HL-60 (cell line): Measurements from ENCODE around the gene KATNB1.

ENCODE experiments used
- DNase-seq, 2 experiments: peaks; one replicate each; pipeline ENCODE4 v3.0.0-alpha.2; 2010 to 2020; ENCODE audit warnings: low read depth in 1 of 2, low spot score in 1 of 2
- H3K27ac ChIP-seq: fragments of 250-450 bp; sonication (Bioruptor Pico); replicated peaks from 2 replicates; pipeline ENCODE4 v1.5.1; 2020; ENCODE audit warnings: mild to moderate bottlenecking, moderate library complexity
- H3K27me3 ChIP-seq: fragments of 250-450 bp; sonication (Bioruptor Pico); 2 replicates; pipeline ENCODE4 v1.5.1; 2021; ENCODE audit warnings: mild to moderate bottlenecking, moderate library complexity; ENCODE audit not compliant: insufficient read depth, poor library complexity, severe bottlenecking
- H3K4me3 ChIP-seq: replicated peaks from 2 replicates; pipeline ENCODE4 v1.5.1; 2011; ENCODE audit warnings: mild to moderate bottlenecking, control low read depth, low read length; ENCODE audit not compliant: insufficient read depth
- GABPA ChIP-seq: IDR thresholded peaks from 2 replicates; pipeline ENCODE4 v1.6.1; 2012; ENCODE audit warnings: low read depth
- POLR2AphosphoS5 ChIP-seq: IDR thresholded peaks from 2 replicates; pipeline ENCODE4 v1.6.1; 2012; ENCODE audit warnings: low read depth
- SPI1 ChIP-seq: IDR thresholded peaks from 2 replicates; pipeline ENCODE4 v1.6.1; 2012; ENCODE audit warnings: low read depth, mild to moderate bottlenecking, borderline replicate concordance
- TF ChIP-seq, protein P1 (sequence below): IDR thresholded peaks from 2 replicates; pipeline ENCODE4 v1.6.1; 2012; ENCODE audit warnings: low read depth; ENCODE audit not compliant: insufficient replicate concordance
- TF ChIP-seq, protein P2 (sequence below): IDR thresholded peaks from one replicate; pipeline ENCODE4 v1.5.1; 2011; ENCODE audit warnings: low read length, control low read depth, inconsistent platforms; ENCODE audit not compliant: insufficient read depth

Gene KATNB1

DNA sequence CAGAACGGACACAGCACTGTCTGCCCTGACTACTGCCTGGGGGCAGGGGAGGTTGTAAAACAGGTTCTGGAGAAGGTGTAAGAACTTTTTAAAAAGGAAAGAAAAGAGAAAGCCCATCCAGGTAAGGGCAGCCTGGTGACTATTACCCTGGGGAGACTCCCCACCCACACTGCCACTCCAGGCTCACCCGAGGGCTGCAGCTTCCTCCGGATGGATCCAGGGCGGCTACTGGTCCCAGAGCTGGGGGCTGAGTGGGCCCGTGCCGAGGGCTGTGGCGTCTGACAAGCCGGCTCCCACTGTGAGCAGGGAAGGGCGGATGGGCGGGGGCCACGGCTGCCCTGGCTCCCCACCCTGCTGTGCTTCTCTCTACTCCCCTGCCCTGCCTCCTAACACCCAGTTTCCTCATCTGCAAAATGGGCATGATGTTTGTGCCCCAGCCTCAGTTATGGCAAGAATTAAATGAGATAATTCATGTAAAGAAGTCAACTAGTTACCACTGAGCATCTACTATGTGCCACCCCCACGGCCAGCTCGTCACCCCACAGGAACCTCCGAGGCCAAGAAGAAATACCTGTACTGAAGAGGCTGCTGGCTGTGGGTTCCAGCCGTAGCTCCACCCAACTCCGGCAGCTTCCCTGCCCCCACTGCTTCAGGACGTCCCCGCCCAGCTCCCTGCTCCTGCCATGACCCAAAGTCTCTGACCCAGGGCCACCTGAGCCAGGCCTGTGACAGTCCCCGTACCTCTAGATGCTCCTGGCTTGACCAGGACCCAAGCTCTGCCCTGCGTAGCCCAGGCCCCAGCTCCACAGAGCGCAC is 24.2 kb downstream of the KATNB1 start:
- no peak for DNase-seq
- TF ChIP-seq, protein P1, sequence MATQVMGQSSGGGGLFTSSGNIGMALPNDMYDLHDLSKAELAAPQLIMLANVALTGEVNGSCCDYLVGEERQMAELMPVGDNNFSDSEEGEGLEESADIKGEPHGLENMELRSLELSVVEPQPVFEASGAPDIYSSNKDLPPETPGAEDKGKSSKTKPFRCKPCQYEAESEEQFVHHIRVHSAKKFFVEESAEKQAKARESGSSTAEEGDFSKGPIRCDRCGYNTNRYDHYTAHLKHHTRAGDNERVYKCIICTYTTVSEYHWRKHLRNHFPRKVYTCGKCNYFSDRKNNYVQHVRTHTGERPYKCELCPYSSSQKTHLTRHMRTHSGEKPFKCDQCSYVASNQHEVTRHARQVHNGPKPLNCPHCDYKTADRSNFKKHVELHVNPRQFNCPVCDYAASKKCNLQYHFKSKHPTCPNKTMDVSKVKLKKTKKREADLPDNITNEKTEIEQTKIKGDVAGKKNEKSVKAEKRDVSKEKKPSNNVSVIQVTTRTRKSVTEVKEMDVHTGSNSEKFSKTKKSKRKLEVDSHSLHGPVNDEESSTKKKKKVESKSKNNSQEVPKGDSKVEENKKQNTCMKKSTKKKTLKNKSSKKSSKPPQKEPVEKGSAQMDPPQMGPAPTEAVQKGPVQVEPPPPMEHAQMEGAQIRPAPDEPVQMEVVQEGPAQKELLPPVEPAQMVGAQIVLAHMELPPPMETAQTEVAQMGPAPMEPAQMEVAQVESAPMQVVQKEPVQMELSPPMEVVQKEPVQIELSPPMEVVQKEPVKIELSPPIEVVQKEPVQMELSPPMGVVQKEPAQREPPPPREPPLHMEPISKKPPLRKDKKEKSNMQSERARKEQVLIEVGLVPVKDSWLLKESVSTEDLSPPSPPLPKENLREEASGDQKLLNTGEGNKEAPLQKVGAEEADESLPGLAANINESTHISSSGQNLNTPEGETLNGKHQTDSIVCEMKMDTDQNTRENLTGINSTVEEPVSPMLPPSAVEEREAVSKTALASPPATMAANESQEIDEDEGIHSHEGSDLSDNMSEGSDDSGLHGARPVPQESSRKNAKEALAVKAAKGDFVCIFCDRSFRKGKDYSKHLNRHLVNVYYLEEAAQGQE = no peak
- no peak for TF ChIP-seq POLR2AphosphoS5
- no peak for TF ChIP-seq GABPA
- TF ChIP-seq, protein P2, sequence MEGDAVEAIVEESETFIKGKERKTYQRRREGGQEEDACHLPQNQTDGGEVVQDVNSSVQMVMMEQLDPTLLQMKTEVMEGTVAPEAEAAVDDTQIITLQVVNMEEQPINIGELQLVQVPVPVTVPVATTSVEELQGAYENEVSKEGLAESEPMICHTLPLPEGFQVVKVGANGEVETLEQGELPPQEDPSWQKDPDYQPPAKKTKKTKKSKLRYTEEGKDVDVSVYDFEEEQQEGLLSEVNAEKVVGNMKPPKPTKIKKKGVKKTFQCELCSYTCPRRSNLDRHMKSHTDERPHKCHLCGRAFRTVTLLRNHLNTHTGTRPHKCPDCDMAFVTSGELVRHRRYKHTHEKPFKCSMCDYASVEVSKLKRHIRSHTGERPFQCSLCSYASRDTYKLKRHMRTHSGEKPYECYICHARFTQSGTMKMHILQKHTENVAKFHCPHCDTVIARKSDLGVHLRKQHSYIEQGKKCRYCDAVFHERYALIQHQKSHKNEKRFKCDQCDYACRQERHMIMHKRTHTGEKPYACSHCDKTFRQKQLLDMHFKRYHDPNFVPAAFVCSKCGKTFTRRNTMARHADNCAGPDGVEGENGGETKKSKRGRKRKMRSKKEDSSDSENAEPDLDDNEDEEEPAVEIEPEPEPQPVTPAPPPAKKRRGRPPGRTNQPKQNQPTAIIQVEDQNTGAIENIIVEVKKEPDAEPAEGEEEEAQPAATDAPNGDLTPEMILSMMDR = no peak
- no peak for TF ChIP-seq SPI1
- no peak overlapping the region for H3K27ac ChIP-seq
- H3K27me3 ChIP-seq = no peaks in the 10 kb centered on the region
- no peak overlapping the region for H3K4me3 ChIP-seq

DNA sequence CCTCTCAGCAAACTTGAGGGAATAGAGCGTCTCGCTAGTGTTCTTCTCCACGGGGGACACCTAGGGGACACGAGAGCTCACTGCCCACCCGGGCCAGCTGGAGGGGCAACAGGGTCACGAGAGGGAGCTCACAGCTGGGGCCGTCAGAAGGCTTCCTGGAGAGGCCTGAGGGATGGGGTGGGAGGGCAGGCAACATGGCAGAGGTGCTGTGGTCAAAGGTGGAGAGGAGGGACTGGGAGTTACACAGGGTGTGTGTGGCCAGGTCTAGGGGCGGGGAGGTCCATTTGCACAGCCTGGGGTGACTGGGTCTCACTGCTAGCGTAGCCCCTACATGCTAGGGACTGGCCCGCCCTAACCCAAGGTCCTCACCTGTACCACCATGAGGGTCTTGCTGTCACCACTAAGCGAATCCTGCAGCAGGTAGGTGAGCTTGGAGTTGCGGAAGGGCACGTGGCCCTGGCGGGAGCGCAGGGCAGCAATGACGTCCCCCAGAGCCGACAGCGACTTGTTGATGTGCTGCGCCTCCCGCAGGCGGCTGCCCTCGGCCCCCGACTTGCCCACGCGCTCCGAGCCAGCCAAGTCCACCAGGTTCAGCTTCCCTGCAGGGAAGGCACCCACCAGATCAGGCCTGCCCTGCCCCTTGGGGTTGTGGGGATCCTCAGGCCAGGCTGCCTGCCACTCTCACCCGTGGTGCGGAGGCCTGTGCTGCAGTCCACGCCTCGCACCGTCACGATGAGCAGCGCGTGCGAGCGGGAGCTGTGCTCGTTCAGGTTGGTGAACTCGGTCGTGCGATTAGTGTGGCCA is 25.0 kb downstream of the KATNB1 start:
- no peak for DNase-seq
- TF ChIP-seq, protein P2 = no peak
- TF ChIP-seq POLR2AphosphoS5 (no peak), SPI1 (no peak), GABPA (no peak)
- TF ChIP-seq, protein P1 = no peak
- Histone ChIP-seq H3K27ac (no peak overlapping the region), H3K27me3 (no peaks in the 10 kb centered on the region), H3K4me3 (no peak overlapping the region)

DNA sequence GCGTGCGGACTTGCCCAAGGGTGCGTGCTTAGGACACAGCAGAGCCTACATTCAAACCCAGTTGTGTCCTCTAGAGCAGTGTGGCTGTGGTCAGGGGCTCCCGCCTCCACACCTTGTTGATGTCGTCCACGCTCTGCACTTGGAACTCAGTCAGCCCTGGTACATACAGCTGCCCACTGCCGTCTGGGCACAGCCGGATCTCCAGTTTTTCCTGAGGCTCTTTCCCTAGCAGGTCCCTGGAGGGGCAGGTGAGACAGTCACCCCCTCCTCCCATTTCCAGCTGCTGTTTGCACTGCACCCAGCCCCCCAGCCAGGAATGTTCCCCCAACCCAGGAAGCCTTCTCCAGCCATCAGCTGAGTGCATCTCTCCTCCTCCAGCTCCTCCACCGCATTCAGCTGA is 25.7 kb downstream of the KATNB1 start:
- TF ChIP-seq POLR2AphosphoS5 (no peak), SPI1 (no peak)
- Histone ChIP-seq H3K27me3 (no peaks in the 10 kb centered on the region), H3K4me3 (no peak overlapping the region), H3K27ac (no peak overlapping the region)
- DNase-seq = no peak

DNA sequence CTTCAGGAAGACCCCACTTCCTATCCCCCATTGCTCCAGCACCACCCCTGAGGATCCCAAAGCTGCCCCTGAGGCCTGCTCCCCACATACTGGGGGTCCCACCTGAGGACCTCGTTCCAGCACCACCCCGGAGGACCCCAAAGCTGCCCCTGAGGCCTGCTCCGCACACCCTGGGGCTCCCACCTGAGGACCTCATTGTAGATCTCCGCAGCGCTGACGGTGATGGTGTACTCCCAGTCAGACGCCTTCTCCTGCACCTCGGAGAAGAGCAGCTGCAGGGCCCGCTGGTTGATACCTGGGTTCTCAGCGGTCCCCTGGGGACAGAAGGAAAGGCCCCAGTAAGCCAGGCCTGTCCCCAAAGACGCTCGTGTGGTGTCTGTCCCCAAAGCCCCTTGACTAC is 26.4 kb downstream of the KATNB1 start:
- H3K4me3 ChIP-seq = no peak overlapping the region
- no peak for DNase-seq
- no peaks in the 10 kb centered on the region for H3K27me3 ChIP-seq
- TF ChIP-seq POLR2AphosphoS5 (no peak), GABPA (no peak), SPI1 (no peak)
- TF ChIP-seq, protein P1 = no peak
- TF ChIP-seq, protein P2 = no peak
- H3K27ac ChIP-seq = no peak overlapping the region
